BLaER1 (cell line): ENCODE data around the gene RIPK3.
"Not testable (repeated sequence)": the region's sequence is repeated elsewhere in the genome, so short reads cannot be mapped to it uniquely, and the experiment has no call there.

Experiments
- H3K27ac ChIP-seq: shearing (Covaris generic); formaldehyde crosslinking; 2 replicates; pipeline ENCODE4 v1.8.1; 2022
- H3K27me3 ChIP-seq: shearing (Covaris generic); formaldehyde crosslinking; 2 replicates; pipeline ENCODE4 v1.8.1; 2022
- H3K36me3 ChIP-seq: shearing (Covaris generic); formaldehyde crosslinking; 2 replicates; pipeline ENCODE4 v1.8.1; 2022
- H3K4me1 ChIP-seq: shearing (Covaris generic); formaldehyde crosslinking; 2 replicates; pipeline ENCODE4 v1.8.1; 2022
- H3K4me2 ChIP-seq: shearing (Covaris generic); formaldehyde crosslinking; 2 replicates; pipeline ENCODE4 v1.8.1; 2022
- H3K4me3 ChIP-seq: shearing (Covaris generic); formaldehyde crosslinking; 2 replicates; pipeline ENCODE4 v1.8.1; 2022
- H3K9ac ChIP-seq: shearing (Covaris generic); formaldehyde crosslinking; 2 replicates; pipeline ENCODE4 v1.8.1; 2022
- H3K9me3 ChIP-seq: shearing (Covaris generic); formaldehyde crosslinking; 2 replicates; pipeline ENCODE4 v1.8.1; 2022
- H4K20me1 ChIP-seq: shearing (Covaris generic); formaldehyde crosslinking; 2 replicates; pipeline ENCODE4 v1.8.1; 2022
- Cebpa-rat ChIP-seq: shearing (Covaris generic); IDR thresholded peaks from 2 replicates; pipeline ENCODE4 v1.8.1; 2022

The RIPK3 gene

DNA sequence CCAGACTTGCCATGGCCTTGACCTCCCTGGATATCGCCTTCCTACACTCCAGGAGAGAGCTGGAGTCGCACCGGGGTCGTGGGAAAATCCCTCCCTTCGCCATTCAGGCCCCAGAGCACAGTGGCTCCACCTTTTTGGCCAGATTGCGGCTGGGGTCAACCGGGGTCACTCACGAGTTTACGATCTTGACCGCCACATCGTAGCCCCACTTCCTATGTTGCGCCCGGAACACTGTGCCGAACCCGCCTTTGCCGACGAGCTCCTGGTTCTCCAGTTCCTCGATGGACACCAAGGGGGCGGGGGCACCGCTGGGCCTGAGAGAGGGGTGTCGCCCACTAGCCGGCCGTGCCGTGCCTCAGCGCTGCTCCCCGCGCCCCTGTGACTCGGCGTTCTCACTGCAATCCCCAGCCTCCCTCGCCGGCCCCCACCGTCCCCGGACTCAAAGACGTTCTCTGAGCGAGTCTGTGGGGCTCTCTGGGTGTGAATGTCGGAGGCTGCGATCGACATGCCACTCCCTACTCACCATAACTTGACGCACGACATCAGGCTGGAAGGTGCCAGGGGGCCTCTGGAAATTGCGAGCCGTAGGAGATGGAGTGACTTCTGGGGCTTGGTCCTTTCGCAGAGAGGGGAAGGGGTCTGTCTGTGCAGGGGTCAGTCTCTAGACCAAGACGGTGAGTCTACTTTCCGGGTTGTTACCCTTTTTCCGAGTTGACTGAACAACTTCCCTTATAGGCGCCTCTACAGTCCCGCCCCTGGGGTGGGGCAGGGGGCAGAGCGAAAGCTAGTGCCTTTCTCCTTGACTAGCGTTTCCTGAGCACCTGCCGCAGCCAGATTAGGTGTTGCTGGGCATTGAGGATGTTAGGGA lies at the start of gene RIPK3:
Gene RIPK3, minus strand, starts transcription at position 708 of the 868 bp plus-strand sequence. Its CDS starts 165 bp downstream, at position 543.
- peaks cover 69% of the 10 kb centered on the region for H3K27me3 ChIP-seq

DNA sequence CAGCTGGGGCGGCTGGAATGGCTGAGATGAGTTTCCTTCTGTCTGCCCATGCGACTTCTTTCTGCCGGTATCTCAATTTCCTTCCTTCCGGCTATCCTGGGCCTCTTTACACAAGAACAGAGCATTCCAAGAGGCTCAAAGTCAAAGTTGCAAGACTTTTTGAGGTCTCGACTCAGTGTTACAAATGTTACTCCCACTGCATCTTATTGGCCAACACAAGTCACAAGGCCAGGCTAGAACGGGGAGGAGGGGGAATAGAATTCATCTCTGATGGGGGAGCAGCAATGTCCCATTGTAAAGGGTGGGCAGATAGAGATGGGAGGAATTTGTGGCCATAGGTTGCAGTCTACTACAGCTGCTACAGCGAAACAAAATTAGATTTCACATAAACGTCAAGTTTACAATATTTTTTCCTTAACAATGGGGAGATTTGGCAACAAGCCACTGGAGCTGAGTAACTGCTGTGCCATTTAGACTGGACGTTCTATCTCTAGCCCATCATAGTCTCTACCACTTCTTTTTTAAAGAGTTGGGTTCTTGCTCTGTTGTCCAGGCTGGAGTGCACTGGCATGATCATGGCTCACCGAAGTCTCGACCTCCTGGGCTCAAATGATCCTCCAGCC lies 49.5 kb upstream of the RIPK3 start:
- Histone ChIP-seq H3K36me3 (no peaks in the 10 kb centered on the region), H3K27me3 (no peaks in the 10 kb centered on the region), H3K4me3 (no peak overlapping the region), H3K9me3 (no peaks in the 10 kb centered on the region), H4K20me1 (no peaks in the 10 kb centered on the region), H3K9ac (no peak overlapping the region), H3K27ac (no peak overlapping the region), H3K4me1 (peaks cover 8% of the 10 kb centered on the region; the same call in 1 of the 2 replicates), H3K4me2 (no peak overlapping the region)
- no peak for TF ChIP-seq Cebpa-rat

More for the DNA sequence above, at the start of gene RIPK3:
- H4K20me1 ChIP-seq: peaks cover 13% of the 10 kb centered on the region
- peak within 1 kb of the TSS; percentile 62 for H3K4me3 ChIP-seq
- peak within 1 kb of the TSS; percentile 64 for H3K4me2 ChIP-seq
- peak within 1 kb of the TSS; percentile 36 for H3K9ac ChIP-seq
- peaks cover 10% of the 10 kb centered on the region; the same call in 1 of the 2 replicates for H3K36me3 ChIP-seq
- TF ChIP-seq Cebpa-rat: no peak
- H3K4me1 ChIP-seq: peaks cover 33% of the 10 kb centered on the region
- no peak within 1 kb of the TSS for H3K27ac ChIP-seq
- peaks cover 8% of the 10 kb centered on the region; the same call in 1 of the 2 replicates for H3K9me3 ChIP-seq

DNA sequence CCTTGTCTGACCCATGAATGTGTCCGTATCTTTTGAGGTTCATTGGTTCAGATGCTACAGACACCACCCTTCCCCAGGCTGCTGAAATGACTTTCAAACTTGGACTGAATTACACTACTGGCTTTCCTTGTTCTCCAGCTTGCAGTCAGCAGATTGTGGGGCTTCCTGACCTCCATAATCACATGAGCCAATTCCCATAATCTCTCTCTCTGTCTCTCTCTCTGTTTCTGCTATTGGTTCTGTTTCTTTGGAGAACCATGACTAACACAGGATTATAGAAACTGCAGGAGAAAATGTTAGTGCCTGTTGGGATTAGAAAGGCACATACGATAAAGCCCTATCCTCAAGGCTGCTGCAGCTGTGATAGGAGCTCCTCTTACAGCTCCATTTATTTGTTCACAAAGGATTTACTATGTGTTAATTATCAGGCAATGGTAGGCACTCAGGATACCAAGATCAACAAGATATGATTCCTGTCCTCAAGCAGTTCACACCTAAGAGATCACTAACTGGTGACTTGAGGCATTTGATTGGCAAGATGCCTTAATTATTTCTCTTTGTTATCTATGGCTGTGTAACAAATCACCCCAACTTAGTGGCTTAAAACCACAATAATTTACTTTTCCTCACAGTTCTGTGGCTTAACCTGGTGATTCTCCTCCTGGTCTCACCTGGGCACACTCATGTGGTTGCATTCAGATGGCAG lies 48.8 kb upstream of the RIPK3 start:
- TF ChIP-seq Cebpa-rat: no peak
- Histone ChIP-seq H3K9me3 (no peaks in the 10 kb centered on the region), H3K36me3 (no peaks in the 10 kb centered on the region), H3K4me3 (no peak overlapping the region), H3K9ac (no peak overlapping the region), H3K27ac (no peak overlapping the region), H3K4me1 (peaks cover 8% of the 10 kb centered on the region; the same call in 1 of the 2 replicates), H3K4me2 (no peak overlapping the region), H4K20me1 (no peaks in the 10 kb centered on the region), H3K27me3 (no peaks in the 10 kb centered on the region)

DNA sequence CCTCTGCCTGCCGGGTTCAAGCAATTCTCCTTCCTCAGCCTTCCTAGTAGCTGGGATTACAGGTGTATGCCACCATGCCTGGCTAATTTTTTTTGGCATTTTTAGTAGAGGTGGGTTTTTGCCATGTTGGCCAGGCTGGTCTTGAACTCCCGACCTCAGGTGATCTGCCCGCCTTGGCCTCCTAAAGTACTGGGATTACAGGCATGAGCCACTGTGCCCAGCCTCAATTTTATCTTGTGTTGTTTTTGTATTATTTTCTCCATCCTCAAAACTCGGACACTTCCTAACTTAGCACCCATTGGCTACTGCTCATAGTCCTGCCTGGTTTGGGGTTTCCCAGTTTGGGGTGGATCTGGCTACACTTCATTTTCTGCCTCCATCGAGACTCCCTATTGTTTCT lies 47.8 kb upstream of the RIPK3 start:
- H3K9me3 ChIP-seq: not testable (repeated sequence)

DNA sequence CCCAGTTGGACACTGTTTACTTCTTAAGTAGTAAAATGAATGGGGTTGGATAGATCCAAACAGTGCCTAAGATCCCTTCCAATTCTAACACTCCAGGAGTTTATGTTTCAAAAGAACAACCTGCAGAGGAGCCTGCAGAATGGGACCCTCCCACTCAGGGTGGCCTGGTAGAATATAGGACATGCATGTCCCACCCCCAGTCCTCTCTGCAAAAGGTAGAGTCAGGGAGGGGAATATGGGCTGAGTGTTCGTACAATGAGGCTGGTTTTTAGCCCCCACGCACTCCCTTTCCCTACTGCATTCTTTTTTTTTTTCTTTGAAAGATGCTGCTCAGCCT lies 47.2 kb upstream of the RIPK3 start:
- H3K4me2 ChIP-seq: no peak overlapping the region
- no peaks in the 10 kb centered on the region for H3K36me3 ChIP-seq
- H3K4me3 ChIP-seq: no peak overlapping the region
- TF ChIP-seq Cebpa-rat: no peak
- H3K27ac ChIP-seq: no peak overlapping the region
- H3K9ac ChIP-seq: no peak overlapping the region
- H3K27me3 ChIP-seq: no peaks in the 10 kb centered on the region
- H4K20me1 ChIP-seq: no peaks in the 10 kb centered on the region
- H3K9me3 ChIP-seq: no peaks in the 10 kb centered on the region
- peaks cover 8% of the 10 kb centered on the region; the same call in 1 of the 2 replicates for H3K4me1 ChIP-seq

More for the DNA sequence above, 47.8 kb upstream of the RIPK3 start:
- H3K4me2 ChIP-seq, H4K20me1 ChIP-seq, H3K4me1 ChIP-seq, H3K27me3 ChIP-seq, H3K36me3 ChIP-seq, H3K4me3 ChIP-seq, H3K9ac ChIP-seq, H3K27ac ChIP-seq: not testable (repeated sequence)

DNA sequence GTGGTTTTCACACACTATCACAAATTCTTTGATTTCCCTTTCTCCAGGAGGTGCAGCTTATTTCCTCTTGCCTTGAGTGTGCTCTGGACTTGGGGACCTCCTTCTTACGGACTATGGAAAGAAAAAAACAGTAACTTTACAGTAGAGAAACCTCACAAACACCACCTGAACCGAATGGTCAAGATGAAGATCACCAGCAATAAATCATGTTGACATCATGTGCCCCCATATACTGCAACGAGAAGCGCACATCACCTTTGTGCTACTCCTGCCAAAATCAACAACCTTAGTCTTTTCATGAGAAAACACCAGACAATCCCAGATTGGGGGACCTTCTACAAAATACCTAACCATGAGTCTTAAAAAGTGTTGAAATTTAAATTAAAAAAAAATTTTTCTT lies 45.7 kb upstream of the RIPK3 start:
- H3K4me1 ChIP-seq: peaks cover 2% of the 10 kb centered on the region; the same call in 1 of the 2 replicates
- no peak overlapping the region for H3K27ac ChIP-seq
- TF ChIP-seq Cebpa-rat: no peak
- no peak overlapping the region for H3K4me3 ChIP-seq
- H3K9me3 ChIP-seq: no peaks in the 10 kb centered on the region
- no peaks in the 10 kb centered on the region for H3K27me3 ChIP-seq
- H4K20me1 ChIP-seq: no peaks in the 10 kb centered on the region
- H3K9ac ChIP-seq: no peak overlapping the region
- H3K4me2 ChIP-seq: no peak overlapping the region
- no peaks in the 10 kb centered on the region for H3K36me3 ChIP-seq

DNA sequence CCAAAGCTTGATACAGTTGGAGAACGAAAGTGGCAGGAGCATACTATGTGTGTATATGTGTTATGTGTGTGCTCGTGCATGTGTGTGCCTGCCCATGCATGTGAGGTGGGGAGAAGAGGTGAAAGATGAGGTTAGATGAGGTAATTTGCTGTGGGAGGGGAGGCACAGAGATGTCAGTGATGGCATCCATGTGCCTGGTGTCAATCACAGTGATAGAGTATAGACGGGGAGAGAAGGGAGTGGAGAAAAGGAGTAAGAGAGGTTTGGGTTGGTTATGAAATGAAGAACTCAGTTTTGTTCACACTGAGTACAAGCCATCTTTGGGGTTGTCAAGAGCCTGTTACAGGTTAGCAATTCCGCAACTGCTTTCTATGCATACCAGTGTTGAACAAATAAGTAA lies 44.4 kb upstream of the RIPK3 start:
- H3K4me3 ChIP-seq: no peak overlapping the region
- no peaks in the 10 kb centered on the region for H4K20me1 ChIP-seq
- H3K27me3 ChIP-seq: no peaks in the 10 kb centered on the region
- no peak overlapping the region for H3K27ac ChIP-seq
- H3K36me3 ChIP-seq: peaks cover under 1% of the 10 kb centered on the region; the same call in 1 of the 2 replicates
- H3K4me2 ChIP-seq: no peak overlapping the region
- no peak for TF ChIP-seq Cebpa-rat
- no peak overlapping the region for H3K9ac ChIP-seq
- no peaks in the 10 kb centered on the region for H3K9me3 ChIP-seq
- H3K4me1 ChIP-seq: no peaks in the 10 kb centered on the region

DNA sequence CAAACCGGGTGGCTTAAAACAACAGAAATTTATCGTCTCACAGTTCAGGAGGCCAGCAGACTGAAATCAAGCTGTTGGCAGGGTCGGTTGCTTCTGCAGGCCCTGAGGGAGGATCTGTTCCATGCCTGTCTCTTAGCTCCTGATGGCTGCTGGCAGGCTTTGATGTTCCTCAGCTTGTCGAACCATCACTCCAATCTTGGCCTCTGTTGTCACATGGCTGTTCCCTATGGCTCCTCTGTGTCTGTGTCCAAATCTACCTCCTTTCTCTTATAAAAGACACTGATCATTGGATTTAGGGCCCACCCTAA lies 42.2 kb upstream of the RIPK3 start:
- Histone ChIP-seq H3K9me3 (no peaks in the 10 kb centered on the region), H3K27me3 (no peaks in the 10 kb centered on the region), H4K20me1 (no peaks in the 10 kb centered on the region), H3K9ac (no peak overlapping the region), H3K27ac (no peak overlapping the region), H3K4me2 (no peak overlapping the region), H3K4me3 (no peak overlapping the region), H3K4me1 (peaks cover 10% of the 10 kb centered on the region), H3K36me3 (peaks cover 22% of the 10 kb centered on the region)
- no peak for TF ChIP-seq Cebpa-rat

DNA sequence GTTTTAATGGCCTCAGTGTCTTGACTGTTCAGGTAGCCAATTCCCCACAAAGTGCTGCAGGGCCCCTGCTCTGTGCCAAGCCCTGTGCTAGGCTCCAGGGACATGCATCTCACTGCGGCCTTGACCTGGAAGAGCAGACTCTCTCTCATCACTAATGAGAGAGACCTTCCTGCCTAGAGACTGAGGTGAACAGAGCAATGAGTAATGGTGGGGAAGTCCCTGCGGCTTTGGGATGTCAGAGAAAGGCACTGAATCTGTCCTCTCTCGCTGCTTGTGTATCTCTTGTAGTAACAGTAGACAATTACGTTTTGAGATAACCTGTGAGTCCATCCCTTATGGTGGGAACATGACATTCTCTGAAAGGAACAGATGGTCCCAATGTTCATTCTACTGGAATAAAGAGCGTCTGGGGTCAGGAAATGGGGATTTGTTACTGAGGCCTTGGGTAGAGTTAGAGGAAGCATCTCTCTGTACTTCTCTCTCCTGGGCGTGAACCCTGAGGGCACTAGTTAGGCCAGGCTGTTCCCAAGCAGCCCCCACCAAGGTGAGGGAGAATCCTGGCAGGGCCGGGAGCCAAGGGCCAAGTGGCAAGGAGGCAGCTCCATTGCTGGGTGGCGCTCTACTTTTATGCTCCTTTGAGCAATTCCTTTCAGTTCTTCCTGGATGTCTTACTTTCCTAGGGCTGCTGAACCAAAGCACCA lies 41.7 kb upstream of the RIPK3 start:
- Histone ChIP-seq H3K4me2 (no peak overlapping the region), H3K9ac (no peak overlapping the region), H3K4me1 (peaks cover 15% of the 10 kb centered on the region), H3K27ac (no peak overlapping the region), H3K9me3 (no peaks in the 10 kb centered on the region), H3K27me3 (no peaks in the 10 kb centered on the region), H3K4me3 (no peak overlapping the region), H4K20me1 (no peaks in the 10 kb centered on the region), H3K36me3 (peaks cover 27% of the 10 kb centered on the region)
- no peak for TF ChIP-seq Cebpa-rat
